GM21515 (cell line): Measurements from ENCODE around the gene EPB41L2.

Experiments used
- ATAC-seq: cut with Tn5 transposase; IDR thresholded peaks from one replicate; pipeline ENCODE4 v1.9.1; 2021; ENCODE audit not compliant: unreplicated experiment

EPB41L2 gene

DNA sequence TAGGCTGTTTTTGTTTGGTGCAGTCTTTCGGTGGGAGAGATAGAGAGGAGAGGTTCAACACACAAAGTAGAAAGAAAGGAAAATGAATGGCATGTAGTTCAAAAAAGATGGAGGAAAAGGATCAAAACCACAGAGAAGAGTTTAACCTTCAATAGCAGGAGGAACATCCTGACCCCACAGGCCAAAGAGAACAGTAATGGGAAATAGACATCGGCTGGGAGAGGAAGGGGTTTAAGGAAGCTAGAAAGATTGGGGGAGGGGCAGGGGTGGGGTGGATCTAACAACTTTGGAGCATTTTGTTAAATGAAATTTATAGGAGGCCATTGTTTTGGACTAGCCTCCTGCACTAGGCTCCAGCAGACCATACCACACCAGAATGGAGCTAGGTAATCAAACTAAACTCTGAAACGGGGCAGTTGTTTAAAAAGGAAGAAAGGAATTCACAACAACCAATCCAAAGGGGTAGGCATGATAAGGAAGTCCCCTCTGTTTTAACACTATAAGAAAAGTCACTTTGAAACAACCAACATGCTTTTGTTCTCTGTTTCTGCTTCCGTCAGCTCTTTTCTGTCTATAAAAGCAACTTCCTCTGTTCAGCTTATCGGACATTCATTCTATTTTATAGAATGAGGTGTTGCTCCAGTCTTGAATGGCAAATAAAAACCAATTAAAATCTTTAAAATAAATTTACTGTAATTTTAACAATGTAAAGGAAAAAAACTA is 82.6 kb downstream of the EPB41L2 start:
- no peak for ATAC-seq

DNA sequence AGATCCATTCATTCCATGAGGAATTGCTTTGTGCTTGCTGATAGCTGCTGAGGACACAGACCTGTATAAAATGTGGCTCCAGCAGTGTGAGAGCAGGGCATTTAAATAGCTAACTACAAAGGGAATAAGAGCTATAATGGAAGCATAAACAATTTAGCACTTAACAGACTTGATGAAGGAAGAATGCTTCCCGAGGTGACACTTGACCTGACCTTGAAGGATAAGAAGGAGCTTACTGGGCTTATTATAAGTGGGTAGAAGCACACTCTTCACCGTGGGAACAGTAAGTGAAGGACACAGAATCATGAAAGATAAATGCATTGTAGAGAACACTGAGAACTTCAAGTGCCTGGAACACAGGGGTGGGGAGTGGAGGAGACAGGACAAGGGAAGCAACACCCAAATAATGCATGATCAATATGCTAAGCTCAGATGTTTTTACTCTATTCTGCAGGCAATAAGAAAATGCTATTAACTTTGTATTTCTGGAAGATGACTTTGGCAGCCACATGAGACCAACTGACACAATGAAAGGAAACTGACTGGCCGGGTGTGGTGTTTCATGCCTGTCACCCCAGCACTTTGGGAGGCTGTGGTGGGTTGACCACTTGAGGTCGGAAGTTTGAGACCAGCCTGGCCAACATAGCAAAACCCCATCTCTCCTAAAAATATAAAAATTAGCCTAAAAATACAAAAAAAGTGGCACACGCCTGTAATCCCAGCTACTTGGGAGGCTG is 84.2 kb downstream of the EPB41L2 start:
- no peak for ATAC-seq

DNA sequence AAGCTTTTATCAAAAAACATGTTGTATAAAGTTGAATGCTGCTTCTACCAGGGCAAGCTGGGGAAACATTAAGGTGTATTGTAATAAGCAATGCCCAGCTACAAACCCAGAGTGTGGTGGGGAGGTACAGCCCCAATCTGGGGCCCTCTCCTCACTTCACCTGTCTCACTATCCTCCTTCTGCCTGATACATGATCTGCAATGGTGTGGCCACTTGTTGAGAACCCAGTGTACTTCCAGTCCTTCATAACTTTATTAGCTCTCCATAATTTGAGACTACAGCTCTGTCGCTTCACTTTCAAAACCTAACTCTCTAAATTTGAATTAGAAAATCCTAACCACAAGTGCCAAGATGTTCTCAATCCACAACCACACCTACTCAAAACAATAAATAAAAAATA is 84.9 kb downstream of the EPB41L2 start:
- ATAC-seq = no peak

DNA sequence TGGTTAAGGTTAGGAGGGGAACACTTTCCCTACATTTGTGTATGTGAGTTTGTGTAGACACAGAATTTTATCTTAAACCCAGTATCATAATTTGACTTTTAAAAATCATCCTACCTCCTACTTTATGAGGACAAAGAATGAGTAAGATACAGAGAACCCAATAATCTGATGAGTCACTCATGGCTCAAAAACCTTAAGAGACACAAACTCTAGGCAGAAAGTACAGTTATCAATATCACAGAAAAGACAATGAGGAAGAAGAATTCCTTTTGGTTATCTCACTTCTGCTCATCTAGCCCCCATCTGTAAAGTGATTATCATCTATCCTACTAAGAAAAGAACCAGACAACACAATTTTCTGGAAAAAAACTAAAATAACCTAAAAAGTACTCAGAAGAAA is 87.7 kb downstream of the EPB41L2 start:
- no peak for ATAC-seq

DNA sequence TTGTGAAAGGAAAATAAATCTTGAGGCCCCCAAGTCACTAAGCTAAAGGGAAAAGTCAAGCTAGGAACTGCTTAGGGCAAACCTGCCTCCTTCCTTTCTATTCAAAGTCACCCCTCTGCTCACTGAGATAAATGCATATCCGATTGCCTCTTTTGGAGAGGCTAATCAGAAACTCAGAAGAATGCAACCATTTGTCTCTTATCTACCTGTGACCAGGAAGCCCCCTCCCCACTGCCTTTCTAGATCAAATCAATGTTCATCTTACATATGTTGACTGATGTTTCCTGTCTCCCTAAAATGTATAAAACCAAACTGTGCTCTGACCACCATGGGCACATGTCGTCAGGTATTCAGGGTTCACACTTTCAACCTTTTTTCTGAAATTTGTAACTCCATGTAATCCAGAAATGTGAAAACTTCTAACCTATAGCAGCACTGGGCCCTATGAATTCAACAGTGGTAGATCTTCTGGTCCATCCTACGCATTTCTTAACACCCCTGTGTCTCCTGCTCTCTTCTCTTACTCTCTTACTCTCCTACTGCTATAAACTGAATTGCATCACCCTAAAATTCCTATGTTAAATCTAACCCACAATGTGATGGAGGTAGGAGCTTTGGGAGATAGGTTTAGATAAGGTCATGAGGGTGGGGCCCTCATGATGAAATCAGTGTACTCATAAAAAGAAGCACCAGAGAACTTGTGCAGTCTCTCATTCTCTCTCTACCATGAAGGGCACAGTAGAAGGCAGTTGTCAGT is 89.3 kb downstream of the EPB41L2 start:
- no peak for ATAC-seq

DNA sequence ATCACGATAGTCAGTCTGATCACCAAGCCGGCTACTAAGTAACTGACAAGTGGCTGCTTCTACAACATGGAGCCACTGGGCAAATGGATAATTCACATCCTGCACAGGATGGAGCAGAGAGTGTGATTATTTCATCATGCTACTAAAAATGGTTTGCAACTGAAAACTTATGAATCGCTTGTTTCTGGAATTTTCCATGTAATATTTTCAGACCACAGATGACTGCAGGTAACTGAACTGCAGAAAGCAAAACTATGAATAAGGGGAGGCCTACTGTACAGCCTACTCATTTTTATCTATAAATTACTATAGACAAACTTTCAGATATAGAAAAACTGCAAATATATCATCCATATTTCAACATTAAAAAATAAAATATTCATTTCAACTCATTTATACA is 91.5 kb downstream of the EPB41L2 start:
- ATAC-seq = no peak

DNA sequence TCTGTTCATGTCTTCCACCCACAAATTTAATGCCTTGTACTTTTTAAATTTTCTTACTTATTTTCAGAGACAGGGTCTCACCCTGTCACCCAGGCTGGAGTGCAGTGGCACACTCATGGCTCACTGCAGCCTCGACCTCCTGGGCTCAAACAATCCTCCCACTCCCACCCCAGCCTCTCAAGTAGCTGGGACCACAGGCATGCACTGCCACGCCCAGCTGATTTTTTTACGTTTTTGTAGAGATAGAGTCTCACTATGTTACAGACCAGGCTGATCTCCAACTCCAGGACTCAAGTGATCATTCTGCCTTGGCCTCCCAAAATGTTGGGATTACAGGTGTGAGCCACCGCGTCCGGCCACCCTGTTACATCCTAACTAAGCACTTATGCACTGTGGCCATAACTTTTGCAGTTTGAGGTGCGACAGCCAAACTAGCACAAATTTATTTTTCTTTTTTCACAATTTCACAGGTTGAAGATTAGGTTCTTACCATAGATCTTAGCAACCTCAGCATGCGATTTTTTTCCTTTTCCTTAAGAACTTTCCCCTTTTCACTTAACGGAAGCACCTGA is 92.1 kb downstream of the EPB41L2 start:
- ATAC-seq = no peak

DNA sequence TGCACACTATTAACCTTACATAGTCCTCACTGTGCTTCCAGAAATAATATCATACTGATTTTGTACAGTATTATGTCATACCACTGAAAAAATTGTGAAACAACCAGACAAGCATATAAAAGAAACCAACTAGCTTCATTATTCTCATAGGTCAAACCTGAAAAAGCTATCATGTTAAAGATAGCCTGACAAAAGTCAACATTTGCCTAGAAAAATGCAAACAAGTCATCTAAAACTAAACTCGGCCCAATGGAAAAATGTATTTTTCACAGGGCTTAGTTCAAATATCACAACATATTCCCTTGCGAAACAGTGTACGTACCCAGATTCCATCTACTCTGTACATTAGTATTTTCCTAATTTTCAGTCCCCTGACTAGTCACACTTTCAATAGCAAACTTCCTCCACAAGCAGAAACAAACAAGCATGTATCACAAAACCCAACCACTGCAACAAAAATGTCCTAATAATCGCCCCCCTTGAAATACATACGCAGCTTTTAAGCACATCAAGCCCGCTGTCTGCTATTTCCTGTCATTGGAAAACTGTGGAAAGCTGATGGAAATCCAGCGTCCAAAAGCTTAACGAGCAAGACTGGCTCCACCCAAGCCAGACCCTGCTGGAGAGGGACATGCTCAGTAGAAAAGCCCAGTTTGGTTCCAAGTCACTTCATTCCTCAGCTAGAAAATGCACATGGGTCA is 93.1 kb downstream of the EPB41L2 start:
- ATAC-seq = no peak

DNA sequence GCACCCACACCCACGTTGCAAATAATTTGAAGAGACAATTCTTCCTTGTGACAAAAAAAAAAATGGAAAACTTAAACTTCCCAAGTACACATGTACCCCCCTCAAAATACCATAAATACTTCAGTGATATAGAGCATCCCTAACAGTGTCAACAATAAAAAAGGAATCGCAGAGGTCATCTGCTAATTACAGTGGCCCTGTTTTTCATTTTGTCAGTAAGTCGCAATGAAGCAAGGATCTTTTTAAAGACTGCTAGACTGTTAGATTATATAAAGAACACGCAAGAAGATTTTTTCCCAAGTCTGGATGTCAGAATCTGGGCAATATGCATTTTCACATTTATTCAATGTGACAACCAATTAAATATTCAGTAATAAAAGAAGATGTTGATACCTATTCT is 93.9 kb downstream of the EPB41L2 start:
- ATAC-seq = no peak

DNA sequence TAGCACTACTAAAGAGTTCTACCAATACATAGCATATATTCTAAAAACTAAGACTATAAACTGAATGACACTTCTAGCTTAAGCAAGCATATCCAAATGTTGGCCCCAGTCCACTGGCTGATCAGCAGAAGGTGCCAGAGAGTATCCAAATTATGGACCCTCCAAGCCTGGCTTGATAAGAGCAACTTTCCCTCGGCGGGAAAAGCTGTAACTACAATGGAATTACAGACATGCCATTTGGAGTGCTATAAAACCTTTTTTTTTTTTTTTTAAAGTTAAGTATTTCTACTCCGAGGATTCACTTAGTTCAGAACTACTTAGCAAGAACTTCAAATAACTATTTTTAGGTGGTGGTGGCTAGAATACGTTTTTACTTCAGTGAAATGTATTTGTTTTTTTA is 94.6 kb downstream of the EPB41L2 start:
- no peak for ATAC-seq

DNA sequence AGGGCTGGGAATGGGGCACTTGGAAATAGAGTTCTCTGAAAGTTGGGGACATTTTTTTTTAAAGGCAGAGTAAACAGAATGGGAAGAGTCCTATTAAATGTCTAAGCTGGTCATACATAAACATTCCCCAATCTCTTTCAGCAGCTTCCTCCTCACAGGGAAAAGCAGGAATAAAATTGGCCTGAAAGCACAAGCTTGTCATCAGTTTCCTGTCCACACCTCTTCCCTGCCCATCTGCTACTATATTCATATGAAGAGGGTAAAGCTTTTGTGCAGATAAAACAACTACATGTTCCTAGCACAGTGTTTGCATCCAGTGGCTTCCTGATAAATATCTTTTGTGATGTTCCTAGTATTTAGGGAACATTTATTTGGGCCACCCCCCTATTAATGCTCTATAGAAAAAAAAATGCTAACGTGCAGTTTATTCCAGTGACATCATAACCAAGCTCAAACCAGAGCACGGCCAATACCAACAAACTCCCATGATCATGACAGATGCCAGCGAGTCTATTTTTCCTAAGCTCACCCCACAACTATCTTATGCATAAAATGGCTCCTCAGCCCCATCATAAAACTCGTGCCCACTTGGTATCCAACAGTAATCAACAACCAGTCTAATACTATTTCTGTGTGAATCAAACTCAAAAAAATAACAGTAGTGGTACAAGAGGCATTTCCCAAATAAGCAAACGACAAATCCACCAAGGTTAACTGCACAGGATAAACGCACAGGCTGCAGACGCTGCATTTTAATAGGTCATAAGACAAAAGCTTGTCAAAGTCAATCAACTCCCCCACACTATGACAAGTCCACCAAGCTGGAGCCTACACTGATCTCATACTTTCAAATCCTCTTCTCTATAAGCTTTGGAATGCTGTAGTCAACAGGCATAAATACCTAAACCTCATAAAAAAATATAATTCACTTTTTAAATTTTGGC is 95.3 kb downstream of the EPB41L2 start:
- ATAC-seq = no peak

DNA sequence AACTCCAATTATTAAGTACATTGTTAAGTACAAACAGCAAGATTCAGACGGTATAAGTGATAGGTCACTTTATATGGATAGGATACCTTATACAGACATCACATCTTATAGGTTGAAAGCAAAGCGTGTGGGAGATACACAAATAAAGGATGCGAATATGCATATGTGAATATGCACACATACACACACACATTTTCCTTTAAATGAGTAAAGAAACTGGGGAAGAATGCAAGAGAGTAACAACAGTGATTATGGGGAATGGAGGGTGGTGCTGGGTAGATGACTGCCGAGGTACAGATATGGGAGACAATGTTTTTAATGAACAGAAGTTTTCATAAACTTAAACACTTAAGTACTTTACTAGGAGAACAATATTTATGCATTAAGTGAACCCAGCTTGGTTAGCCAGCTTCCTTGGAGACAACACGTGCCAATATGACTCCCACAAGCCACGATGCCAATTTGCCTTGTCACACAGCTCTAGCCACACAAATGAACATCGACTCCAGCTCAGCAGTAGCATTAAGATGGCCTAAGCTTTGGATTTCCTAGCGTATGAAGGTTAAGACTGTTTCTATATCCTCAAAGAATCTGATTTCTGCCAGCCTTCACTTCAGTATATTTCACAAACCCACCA is 96.6 kb downstream of the EPB41L2 start:
- no peak for ATAC-seq

DNA sequence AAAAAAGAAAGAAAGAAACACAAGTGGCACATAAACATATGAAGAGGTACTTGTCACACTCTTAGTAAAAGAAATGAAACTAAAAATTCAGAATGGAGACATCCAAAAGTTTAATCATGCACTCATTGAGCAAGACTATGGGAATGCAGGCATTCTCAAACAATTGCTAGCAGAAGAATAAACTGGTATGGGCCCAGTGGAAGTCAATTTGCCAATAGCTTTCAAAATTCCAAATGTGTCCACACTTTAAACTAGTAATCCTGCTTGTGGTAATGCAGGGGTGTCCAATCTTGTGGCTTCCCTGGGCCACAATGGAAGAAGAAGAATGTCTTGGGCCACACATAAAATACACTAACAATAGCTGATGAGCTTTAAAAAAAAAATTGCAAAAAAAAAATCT is 97.4 kb downstream of the EPB41L2 start:
- no peak for ATAC-seq

DNA sequence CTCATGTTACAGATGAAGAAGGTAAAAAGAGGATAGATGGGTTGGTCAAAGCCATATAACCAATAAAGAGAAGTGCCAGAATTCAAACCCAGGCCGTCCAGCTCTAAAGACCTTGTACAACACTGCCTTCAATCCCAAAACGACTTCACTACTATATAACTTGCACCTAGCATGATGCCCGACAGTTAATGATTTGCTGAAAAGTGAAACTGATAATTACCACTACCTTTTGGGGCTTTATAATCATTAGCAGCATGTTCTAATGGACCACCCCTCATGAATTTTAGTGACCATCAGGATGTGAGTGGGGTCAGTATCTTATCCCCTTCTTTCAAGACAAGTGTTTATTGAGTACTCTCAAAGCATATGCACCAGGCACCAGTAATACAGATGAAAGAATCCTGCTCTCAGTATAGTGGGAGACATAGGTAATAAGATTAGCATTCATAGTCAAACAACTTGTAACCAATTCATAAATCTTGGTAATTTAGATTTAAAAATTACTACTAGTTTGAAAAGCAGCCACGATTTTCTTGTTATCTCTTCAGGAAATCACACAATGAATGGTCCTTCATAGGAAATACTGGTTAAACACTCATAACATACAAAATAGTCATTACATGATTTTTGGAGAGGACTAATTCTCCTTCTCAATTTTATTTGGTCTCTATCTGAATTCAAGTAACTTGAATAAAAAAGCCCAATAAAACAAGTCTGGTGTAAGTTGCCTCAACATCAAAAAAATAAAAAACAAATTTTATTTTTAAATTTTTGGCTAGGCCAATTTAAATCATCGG is 98.0 kb downstream of the EPB41L2 start:
- no peak for ATAC-seq

DNA sequence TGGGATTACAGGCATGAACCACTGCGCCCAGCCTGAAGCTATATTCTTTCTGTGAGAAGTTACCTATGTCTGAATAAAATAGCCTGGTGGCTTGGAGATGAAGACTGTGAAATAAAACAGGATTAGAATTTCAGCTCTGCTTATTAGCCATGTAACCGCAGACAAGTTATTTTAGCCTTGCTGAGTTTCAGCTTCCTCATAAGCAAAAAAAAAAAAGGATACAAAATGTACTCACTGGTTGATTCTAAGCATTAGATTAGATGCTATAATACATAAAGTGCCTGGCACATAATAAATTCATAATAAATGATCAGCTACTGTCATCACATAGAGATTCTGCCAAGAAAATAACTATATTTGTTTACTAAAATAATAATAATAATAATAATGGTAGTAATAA is 98.8 kb downstream of the EPB41L2 start:
- no peak for ATAC-seq

DNA sequence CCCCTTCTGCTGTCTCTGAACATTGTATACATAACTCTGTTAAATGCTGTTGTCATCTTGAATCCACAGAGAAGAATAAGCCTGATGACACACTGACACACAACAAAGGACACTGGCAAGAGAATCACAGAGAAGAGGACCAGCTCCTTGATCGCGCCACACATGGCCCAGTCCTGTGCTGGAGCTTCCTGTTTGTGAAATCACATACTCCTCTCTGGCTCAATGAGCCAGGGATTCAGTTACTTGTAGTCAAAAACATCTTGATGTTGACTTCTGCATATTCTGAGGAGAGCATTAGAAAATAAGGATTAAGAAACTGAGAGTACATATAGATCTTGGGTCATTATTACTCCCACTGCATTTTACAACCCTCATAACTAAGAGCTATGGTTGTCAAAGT is 100.1 kb downstream of the EPB41L2 start:
- ATAC-seq = no peak

DNA sequence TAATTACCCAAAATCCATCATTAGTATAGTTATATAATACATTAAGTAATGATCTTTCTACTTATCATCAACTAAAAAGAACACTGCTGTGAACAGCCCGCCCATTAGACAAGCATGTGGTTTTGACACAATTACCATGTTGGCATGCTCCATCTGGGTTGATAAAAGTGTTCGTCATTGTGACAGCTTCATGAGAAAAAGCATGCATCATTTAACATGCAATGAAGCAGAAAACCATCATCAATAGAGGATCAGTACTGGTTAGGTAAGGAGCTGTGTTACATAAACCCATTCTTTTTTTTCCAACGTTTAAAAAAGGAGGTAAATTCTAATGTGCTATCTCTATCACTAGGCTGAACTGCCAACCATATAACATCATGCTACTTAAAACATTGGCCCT is 101.9 kb downstream of the EPB41L2 start:
- no peak for ATAC-seq

DNA sequence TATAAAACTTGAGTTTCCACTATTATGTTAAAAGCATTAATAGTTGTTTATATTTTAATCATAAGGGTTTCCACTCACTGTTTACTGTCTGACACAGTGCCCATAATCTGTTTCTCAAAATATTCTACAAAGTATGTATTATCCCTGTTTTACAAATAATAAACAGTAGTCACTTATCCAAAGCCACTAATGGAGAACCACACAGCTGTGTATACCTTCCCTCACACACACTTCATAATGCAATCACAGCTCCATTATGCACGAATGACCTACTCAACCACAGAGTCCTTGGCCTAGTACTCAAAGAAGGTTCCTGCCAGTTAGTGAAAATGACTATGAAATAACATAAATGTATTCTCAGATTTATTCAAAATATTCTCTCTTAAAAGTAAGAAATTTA is 103.1 kb downstream of the EPB41L2 start:
- ATAC-seq = no peak

DNA sequence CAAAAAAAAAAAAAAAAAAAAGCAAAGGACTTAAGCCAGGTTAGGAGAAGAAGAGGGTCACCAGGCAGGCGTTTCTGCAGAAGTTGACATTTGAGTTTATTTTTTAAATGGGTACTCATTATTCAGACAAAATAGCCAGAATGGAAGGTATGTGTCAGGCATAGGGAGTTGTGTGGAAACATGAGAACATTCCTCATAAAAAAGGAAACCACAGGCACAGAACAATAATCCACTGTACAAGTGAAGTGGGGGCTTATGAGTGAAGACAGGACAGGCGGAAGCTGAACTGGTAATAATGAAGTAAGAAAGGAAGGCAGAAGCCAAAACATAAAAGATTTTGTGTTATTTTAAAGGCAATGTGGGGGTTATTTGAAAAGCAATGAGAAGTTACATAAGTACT is 104.6 kb downstream of the EPB41L2 start:
- no peak for ATAC-seq
